ENCODE data around the gene LGALS1.
"Not testable (repeated sequence)": the region's sequence is repeated elsewhere in the genome, so short reads cannot be mapped to it uniquely, and the experiment has no call there.

Gene LGALS1

GRCh38 chr22:37692627-37693285 is 17.3 kb downstream of the LGALS1 start:
- DNase-seq = no peak

- not testable (repeated sequence) for DNase-seq
These were observed 18.7 kb downstream of the LGALS1 start for GRCh38 chr22:37694131-37694530.

DNA sequence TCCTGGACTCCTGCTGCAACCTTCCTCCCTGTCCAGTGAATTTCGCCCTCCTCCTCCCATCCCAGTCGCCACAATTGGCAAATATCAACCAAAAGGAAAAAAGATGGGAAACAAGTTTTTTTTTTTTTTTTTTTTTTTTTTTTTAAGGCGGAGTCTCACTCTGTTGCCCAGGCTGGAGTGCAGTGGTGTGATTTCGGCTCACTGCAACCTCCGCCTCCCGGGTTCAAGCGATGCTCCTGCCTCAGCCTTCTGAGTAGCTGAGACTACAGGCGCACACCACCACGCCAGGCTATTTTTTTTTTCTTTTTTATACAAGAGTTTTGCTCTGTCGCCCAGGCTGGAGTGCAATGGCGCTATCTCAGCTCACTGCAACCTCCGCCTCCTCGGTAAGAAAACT is 20.8 kb downstream of the LGALS1 start:
- DNase-seq = not testable (repeated sequence)

GRCh38 chr22:37696657-37697537 is 21.5 kb downstream of the LGALS1 start, which contains the start of gene TRIOBP:
TRIOBP (plus strand) TSS chr22:37697048; CDS start chr22:37701366, 4,318 bp downstream.
- peak; percentile 85 to 88 for DNase-seq

DNA sequence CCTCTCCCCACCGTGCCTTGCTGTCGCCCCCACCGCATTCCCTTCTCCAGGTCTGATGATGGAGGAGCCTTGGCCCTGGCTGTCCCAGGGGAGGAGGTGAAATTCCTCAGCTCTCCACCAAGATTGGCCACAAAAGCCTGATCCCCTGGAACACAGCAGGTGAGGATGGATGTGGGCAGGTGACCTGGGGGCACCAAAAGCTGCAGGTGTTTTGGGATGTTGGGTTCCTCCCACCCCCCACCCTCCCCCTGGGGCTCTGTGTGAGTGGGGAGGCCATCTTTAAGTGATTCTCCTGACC is 22.1 kb downstream of the LGALS1 start:
- DNase-seq = no peak

- peak in 1 of 2 donors; percentile 8 for DNase-seq
These were observed 25.8 kb downstream of the LGALS1 start for GRCh38 chr22:37701141-37701786.

GRCh38 chr22:37703906-37704305 is 28.5 kb downstream of the LGALS1 start:
- DNase-seq = no peak

DNA sequence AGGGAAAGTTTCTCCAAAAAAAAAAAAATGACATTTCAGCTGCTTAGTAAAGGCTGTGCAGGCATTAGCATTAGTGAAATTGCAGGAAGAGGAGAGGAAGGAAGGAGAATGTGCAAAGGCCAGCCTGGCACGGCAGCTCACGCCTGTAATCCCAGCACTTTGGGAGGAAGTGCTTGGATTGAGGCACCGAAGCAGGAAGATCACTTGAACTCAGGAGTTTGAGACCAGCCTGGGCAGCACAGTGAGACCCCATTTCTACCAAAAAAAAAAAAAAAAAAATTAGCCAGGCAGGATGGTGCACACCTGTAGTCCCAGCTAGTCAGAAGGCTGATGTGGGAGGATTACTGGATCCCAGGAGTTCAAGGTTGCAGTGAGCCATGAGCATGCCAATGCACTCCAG is 29.2 kb downstream of the LGALS1 start:
- no peak for DNase-seq

DNA sequence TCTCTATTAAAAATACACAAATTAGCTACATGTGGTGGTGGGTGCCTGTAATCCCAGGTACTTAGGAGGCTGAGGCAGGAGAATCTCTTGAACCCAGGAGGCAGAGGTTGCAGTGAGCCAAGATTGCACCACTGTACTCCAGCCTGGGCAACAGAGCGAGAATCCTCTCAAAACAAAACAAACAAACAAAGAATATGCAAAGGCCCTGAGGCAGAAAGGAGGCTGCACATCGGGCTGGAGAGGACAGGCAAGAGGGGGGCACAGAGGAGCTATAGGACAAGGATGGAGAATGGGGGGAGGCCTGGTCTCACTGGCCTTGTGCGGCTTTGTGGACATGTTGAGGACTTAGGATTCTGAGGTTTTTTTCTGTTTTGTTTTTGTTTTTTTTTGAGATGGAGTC is 29.8 kb downstream of the LGALS1 start:
- DNase-seq = no peak

- peak in 1 of 2 donors; percentile 26 for DNase-seq
These were observed 33.4 kb downstream of the LGALS1 start for GRCh38 chr22:37708580-37709444.

DNA sequence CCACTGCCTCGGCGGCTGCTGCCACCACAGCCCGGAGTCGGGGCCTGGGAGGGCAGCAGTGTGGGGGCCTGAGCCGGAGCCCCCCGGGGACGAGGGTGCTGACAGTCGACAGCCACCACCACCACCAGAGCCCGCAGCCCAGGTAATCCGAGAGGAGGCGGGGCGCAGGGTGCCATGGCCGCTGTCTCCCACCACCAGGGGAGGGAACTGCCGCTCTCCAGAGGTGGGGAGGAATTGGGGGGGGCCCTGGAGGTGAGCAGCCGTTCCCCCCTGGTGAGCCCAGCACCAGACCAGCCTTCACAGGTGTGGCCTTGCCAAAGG is 34.0 kb downstream of the LGALS1 start:
- no peak for DNase-seq

DNA sequence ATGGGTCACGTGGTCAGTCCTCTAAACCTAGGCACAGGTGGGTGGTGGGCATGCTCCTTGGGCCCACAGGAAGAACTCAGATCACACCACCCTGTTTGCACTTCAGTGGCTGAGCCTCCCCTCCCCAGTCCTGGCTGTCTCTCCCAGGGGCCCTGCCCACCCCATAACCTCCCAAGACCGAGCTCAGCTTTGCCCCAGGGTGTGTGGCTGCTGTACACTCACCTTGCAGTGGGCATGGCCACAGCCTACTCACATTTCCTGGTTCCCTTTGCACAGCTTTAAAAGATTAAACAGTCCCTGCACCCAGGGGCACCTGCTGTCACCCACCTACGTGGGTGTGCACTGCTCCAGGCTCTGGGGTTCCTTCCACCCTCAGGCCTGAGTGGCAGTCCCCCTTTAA is 35.2 kb downstream of the LGALS1 start:
- no peak for DNase-seq

DNA sequence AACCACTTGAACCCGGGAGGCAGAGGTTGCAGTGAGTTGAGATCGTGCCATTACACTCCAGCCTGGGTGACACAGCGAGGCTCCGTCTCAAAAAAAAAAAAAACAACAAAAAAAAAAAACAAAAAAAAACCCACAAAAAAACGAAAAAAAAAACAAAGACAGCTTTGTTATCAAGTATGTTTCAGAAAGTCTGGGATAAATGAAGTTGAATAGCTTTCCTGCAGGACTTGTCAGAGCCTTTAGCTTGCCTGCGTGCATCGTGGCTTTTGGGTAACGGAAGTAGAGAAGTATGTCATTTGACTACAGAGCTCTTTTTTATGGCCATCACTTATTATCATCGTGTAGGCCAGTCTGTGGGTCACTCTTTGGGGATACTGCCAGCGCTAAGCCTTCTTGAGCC is 36.1 kb downstream of the LGALS1 start:
- DNase-seq = no peak

- no peak for DNase-seq
These were observed 38.3 kb downstream of the LGALS1 start for GRCh38 chr22:37713761-37714160.

GRCh38 chr22:37714634-37715033 is 39.2 kb downstream of the LGALS1 start:
- no peak for DNase-seq

GRCh38 chr22:37715760-37716159 is 40.3 kb downstream of the LGALS1 start:
- DNase-seq = no peak

DNA sequence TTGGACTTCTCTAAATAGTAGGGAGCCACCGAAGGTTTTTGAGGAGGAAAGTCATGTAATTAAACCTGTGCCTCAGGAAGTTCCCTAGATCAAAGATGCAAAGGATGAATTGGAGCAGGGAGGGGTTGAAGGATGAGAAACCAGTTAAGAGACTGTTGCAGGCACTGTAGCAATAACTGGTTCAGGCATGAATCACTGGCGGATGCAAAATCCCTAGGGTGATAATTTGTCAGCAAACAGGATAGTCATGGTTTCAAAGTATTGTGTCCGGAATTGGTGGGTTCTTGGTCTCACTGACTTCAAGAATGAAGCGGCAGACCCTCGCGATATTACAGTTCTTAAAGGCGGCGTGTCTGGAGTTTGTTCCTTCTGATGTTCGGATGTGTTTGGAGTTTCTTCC is 41.3 kb downstream of the LGALS1 start:
- no peak for DNase-seq

GRCh38 chr22:37717235-37717634 is 41.8 kb downstream of the LGALS1 start:
- DNase-seq = not testable (repeated sequence)

DNA sequence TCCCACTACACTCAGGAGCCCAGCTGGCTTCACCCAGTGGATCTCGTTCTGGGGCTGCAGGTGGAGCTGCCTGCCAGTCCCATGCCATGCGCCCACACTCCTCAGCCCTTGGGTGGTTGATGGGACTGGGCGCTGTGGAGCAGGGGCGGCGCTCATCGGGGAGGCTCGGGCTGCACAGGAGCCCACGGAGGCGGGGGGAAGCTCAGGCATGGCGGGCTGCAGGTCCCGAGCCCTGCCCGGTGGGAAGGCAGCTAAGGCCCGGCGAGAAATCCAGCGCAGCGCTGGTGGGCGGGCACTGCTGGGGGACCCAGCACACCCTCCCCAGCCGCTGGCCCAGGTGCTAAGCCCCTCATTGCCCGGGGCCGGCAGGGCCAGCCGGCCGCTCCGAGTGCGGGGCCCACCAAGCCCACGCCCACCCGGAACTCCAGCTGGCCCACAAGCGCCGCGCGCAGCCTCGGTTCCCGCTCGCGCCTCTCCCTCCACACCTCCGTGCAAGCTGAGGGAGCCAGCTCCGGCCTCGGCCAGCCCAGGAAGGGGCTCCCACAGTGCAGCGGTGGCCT is 42.4 kb downstream of the LGALS1 start:
- DNase-seq = not testable (repeated sequence)

DNA sequence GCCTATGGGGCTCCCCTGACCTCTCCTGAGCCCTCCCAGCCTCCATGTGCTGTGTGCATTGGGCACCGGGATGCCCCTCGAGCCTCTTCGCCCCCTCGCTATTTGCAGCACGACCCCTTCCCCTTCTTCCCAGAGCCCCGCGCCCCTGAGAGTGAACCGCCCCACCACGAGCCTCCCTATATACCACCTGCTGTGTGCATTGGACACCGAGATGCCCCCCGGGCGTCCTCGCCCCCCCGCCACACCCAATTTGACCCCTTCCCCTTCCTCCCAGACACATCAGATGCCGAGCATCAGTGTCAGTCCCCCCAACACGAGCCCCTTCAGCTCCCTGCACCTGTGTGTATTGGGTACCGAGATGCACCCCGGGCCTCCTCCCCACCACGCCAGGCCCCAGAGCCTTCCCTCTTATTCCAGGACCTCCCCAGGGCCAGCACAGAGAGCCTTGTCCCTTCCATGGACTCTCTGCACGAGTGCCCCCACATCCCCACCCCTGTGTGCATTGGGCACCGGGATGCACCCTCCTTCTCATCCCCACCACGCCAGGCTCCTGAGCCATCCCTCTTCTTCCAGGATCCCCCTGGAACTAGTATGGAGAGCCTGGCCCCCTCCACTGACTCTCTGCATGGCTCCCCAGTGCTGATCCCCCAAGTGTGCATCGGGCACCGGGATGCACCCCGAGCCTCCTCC is 50.3 kb downstream of the LGALS1 start:
- no peak for DNase-seq

DNA sequence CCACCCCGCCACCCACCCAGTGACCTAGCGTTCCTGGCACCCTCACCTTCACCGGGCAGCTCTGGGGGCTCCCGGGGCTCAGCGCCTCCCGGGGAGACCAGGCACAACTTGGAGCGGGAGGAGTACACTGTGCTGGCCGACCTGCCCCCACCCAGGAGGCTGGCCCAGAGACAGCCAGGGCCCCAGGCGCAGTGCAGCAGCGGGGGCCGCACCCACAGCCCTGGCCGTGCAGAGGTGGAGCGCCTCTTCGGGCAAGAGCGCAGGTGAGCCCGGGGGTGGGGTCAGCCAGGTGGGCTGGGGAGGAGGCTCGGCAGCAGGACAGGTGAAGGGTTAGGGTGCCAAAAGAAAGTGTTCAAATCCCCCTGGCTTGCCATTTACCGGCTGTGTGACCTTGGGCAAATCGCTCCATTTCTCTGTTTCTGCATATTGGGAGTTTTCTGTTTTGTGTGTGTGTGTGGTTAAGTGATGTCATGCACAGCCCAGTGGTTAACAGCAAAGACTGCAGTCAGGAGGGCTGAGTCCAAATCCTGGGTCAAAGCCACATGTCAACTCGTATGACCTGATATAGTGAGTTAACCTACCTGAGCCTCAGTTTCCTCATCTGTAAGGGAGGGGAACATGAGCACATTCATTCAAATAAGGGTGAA is 50.9 kb downstream of the LGALS1 start:
- DNase-seq = no peak

DNA sequence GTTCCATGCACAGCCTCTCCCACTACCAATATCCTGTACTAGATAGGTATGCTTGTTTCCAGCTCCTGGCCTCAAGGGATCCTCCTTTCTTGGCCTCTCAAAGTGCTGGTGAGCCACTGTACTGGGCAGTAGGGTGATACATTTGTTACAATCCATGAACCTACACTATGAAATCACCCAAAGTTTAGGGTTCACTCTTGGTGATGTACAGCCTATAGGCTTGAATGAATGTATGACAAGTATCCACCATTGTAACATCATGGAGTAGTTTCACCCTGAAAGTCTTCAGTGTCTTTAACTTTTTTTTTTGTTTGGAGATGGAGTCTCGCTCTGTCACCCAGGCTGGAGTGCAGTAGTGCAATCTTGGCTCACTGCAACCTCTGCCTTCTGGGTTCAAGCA is 53.2 kb downstream of the LGALS1 start:
- no peak for DNase-seq

All from CD4-positive, alpha-beta T cell treated with Interleukin-1 beta for 1 hour (primary cell).